Left ventricle myocardium inferior (tissue), 1 donor: ENCODE results near the gene RALGDS. TPM values are rescaled to one million over a fixed set of nuclear protein-coding genes. Genes with fewer than 3 reads are reported as not detected.
"Not testable (repeated sequence)": the region's sequence is repeated elsewhere in the genome, so short reads cannot be mapped to it uniquely, and the experiment has no call there.

Experiments used
- DNase-seq: peaks from one replicate; pipeline ENCODE4 v3.0.0-alpha.2; 2020
- H3K27ac ChIP-seq: fragments of 200-600 bp; replicated peaks from 2 replicates; pipeline ENCODE4 v1.8.0; 2021
- H3K27me3 ChIP-seq: fragments of 200-600 bp; 2 replicates; pipeline ENCODE4 v1.8.0; 2021; ENCODE audit warnings: low read depth
- H3K36me3 ChIP-seq: fragments of 200-600 bp; 2 replicates; pipeline ENCODE4 v1.8.0; 2021
- H3K4me1 ChIP-seq: fragments of 200-600 bp; 2 replicates; pipeline ENCODE4 v1.8.0; 2021
- H3K4me3 ChIP-seq: fragments of 200-600 bp; 2 replicates; pipeline ENCODE4 v1.8.0; 2021; ENCODE audit warnings: mild to moderate bottlenecking, moderate library complexity
- H3K9me3 ChIP-seq: fragments of 200-600 bp; replicated peaks from 2 replicates; pipeline ENCODE4 v1.8.0; 2021
- CTCF ChIP-seq: fragments of 200-600 bp; IDR thresholded peaks from 2 replicates; pipeline ENCODE4 v1.8.0; 2021; ENCODE audit warnings: antibody characterized with exemption, mild to moderate bottlenecking, borderline replicate concordance
- intact Hi-C: fragments of 100-400 bp; cut with micrococcal nuclease; formaldehyde crosslinking; loops from one replicate; pipeline ENCODE4 v1.11.0; 2022
- total RNA-seq: library from RNA; stranded (reverse); fragmentation: NEBNext Ultra II Directional; extraction: Animal tissue kit (Norgen Biotek cat#: 25700); gene quantifications from one replicate; pipeline ENCODE4 v1.2.1, GENCODE V29; 2021
- donor health status: DM: no; HTN: yes; CAD: no; lungs with severe emphysema.

Gene RALGDS
- total RNA-seq, 1 donor from 2014 or later: 24.6 TPM

- DNase-seq: no peak
- H3K27me3 ChIP-seq: no peaks in the 10 kb centered on the region
- peaks cover 17% of the 10 kb centered on the region for H3K4me1 ChIP-seq
- no peak overlapping the region for H3K4me3 ChIP-seq
- no peak for TF ChIP-seq CTCF
- H3K9me3 ChIP-seq: peaks cover 26% of the 10 kb centered on the region
- intact Hi-C loops: no loop called here
- peaks cover 93% of the 10 kb centered on the region for H3K36me3 ChIP-seq
- no peak overlapping the region for H3K27ac ChIP-seq
These were observed 21.1 kb downstream of the RALGDS start for GRCh38 chr9:133099726-133100505.

GRCh38 chr9:133098871-133099270 is 22.2 kb downstream of the RALGDS start:
- intact Hi-C loops: no loop called here
- Histone ChIP-seq H3K27me3 (no peaks in the 10 kb centered on the region), H3K9me3 (peaks cover 30% of the 10 kb centered on the region), H3K4me1 (peaks cover 15% of the 10 kb centered on the region), H3K36me3 (peaks cover 83% of the 10 kb centered on the region), H3K4me3 (no peak overlapping the region), H3K27ac (no peak overlapping the region)
- TF ChIP-seq CTCF: no peak
- no peak for DNase-seq

GRCh38 chr9:133098104-133098754 is 22.8 kb downstream of the RALGDS start:
- intact Hi-C loops: no loop called here

GRCh38 chr9:133094842-133095393 is 26.1 kb downstream of the RALGDS start:
- Histone ChIP-seq H3K4me3 (no peak overlapping the region), H3K27me3 (no peaks in the 10 kb centered on the region), H3K36me3 (peaks cover 44% of the 10 kb centered on the region), H3K4me1 (peaks cover 14% of the 10 kb centered on the region), H3K9me3 (peaks cover 30% of the 10 kb centered on the region), H3K27ac (no peak overlapping the region)
- intact Hi-C loops: no loop called here
- DNase-seq: no peak
- no peak for TF ChIP-seq CTCF

More at GRCh38 chr9:133098104-133098754, 22.8 kb downstream of the RALGDS start:
- Histone ChIP-seq H3K4me1 (peaks cover 9% of the 10 kb centered on the region), H3K36me3 (peaks cover 76% of the 10 kb centered on the region), H3K27ac (no peak overlapping the region), H3K9me3 (peaks cover 30% of the 10 kb centered on the region), H3K27me3 (no peaks in the 10 kb centered on the region), H3K4me3 (no peak overlapping the region)
- TF ChIP-seq CTCF: no peak
- DNase-seq: no peak

GRCh38 chr9:133094351-133094750 is 26.7 kb downstream of the RALGDS start:
- H3K27ac ChIP-seq, H3K4me3 ChIP-seq, DNase-seq, H3K27me3 ChIP-seq, intact Hi-C loops: not testable (repeated sequence)
- peaks cover 30% of the 10 kb centered on the region for H3K9me3 ChIP-seq
- peaks cover 39% of the 10 kb centered on the region for H3K36me3 ChIP-seq
- peaks cover 17% of the 10 kb centered on the region for H3K4me1 ChIP-seq
